ENCODE data around the gene SMIM33. TPM values are rescaled to one million over a fixed set of nuclear protein-coding genes. Genes with fewer than 3 reads are reported as not detected.

SMIM33 gene
- total and polyA plus RNA-seq, 10 of the 15 experiments (the other 5 are each of a cell fraction or from before 2014, with no cell fraction given) = 0.03 to 0.25 (median 0.07) TPM; not detected in 4

DNA sequence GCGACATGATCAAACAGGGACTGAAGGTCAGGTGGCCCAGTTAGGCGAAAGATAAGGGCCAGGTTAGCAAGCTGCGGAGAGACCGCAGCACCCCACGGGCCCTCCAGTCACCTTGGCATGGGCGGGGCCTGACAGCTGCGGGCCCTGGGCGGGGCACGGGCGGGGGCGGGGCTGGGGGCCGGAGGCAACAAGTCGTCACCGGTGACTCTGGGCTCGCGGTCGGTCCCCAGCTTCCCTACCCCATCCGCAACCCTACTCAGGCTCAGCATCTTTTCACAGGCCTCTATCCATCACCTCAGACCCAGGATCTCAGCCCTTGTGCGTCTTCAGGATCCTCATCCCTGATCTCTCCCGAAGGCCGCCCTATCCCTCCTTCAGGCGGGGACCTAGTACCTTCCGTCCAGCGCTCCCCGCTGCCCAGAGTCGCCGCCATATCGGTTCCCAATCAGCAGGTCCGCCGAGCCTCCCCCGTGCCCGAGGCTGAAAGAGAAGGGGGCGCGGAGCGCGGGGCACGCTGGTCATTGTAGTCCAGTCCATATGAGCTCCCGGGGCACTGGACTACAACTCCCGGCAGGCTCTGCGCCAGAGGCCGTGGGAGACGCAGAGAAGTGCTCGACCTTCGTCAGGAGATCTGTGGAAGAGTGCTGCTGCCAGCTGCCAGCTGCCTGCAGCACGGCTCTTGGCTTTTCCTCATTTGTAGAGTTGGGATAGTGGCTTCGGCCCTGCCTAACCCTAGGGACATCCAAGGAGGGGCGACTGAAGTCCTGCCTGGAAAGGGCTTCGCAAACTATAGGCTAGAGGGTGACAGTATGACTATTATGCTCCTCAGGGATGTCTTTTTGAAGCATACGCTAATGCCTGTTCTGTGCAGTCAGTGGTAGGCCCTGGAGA lies 31.5 kb upstream of the SMIM33 start, which contains the start of gene DNAJC18 (continued):
- TF ChIP-seq, protein P1, sequence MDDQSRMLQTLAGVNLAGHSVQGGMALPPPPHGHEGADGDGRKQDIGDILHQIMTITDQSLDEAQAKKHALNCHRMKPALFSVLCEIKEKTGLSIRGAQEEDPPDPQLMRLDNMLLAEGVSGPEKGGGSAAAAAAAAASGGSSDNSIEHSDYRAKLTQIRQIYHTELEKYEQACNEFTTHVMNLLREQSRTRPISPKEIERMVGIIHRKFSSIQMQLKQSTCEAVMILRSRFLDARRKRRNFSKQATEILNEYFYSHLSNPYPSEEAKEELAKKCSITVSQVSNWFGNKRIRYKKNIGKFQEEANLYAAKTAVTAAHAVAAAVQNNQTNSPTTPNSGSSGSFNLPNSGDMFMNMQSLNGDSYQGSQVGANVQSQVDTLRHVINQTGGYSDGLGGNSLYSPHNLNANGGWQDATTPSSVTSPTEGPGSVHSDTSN (IDR thresholded peaks at IDR 0.05; ENCODE audit: insufficient replicate concordance, low read depth, low read length) = no peak
- TF ChIP-seq, protein P2, sequence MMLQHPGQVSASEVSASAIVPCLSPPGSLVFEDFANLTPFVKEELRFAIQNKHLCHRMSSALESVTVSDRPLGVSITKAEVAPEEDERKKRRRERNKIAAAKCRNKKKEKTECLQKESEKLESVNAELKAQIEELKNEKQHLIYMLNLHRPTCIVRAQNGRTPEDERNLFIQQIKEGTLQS (IDR thresholded peaks at IDR 0.05; ENCODE audit: borderline replicate concordance, extremely low read depth, low read depth, low read length) = no peak
- peak; percentile 39; the same call in 1 of the 2 replicates for TF ChIP-seq SREBF1 (IDR thresholded peaks at IDR 0.05; ENCODE audit: low read length)
- peak; percentile 76 for TF ChIP-seq CREB1 (IDR thresholded peaks at IDR 0.05; ENCODE audit: low read depth)
- no peak for TF ChIP-seq FOXM1 (IDR thresholded peaks at IDR 0.05; ENCODE audit: low read depth, low read length)
- TF ChIP-seq ZNF207 (IDR thresholded peaks at IDR 0.05; ENCODE audit: borderline replicate concordance) = peak; percentile 92
- 0 out of 2 replicates have a peak, but pooled peaks have one; percentile 30 for TF ChIP-seq CHD2 (IDR thresholded peaks at IDR 0.05; ENCODE audit: borderline replicate concordance, low read depth, low read length)
- no peak for TF ChIP-seq SREBF2 (IDR thresholded peaks at IDR 0.05; ENCODE audit: low read length)
- TF ChIP-seq RELA (IDR thresholded peaks at IDR 0.05; ENCODE audit: borderline replicate concordance, partially characterized antibody) = peak; percentile 57
- TF ChIP-seq, protein P3, sequence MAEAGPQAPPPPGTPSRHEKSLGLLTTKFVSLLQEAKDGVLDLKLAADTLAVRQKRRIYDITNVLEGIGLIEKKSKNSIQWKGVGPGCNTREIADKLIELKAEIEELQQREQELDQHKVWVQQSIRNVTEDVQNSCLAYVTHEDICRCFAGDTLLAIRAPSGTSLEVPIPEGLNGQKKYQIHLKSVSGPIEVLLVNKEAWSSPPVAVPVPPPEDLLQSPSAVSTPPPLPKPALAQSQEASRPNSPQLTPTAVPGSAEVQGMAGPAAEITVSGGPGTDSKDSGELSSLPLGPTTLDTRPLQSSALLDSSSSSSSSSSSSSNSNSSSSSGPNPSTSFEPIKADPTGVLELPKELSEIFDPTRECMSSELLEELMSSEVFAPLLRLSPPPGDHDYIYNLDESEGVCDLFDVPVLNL (IDR thresholded peaks at IDR 0.05; ENCODE audit: low read depth, low read length) = no peak
- no peak for TF ChIP-seq EP300 (IDR thresholded peaks at IDR 0.05; ENCODE audit: borderline replicate concordance in 1 of 2, control insufficient read depth in 1 of 2, low read depth in 2 of 2, low read length in 2 of 2)
- no peak for TF ChIP-seq SMAD1 (IDR thresholded peaks at IDR 0.05; ENCODE audit: low read depth, partially characterized antibody)
- TF ChIP-seq ZNF217 (IDR thresholded peaks at IDR 0.05) = no peak
- TF ChIP-seq ASH2L (IDR thresholded peaks at IDR 0.05; ENCODE audit: borderline replicate concordance, low read depth) = no peak
- peak; percentile 84 for TF ChIP-seq CREM (IDR thresholded peaks at IDR 0.05; ENCODE audit: low read depth)
- peak; percentile 81 for TF ChIP-seq NBN (IDR thresholded peaks at IDR 0.05)
- TF ChIP-seq POLR2A (IDR thresholded peaks at IDR 0.05; ENCODE audit: low read depth, low read length) = peak; percentile 74
- TF ChIP-seq RUNX3 (IDR thresholded peaks at IDR 0.05; ENCODE audit: low read length) = no peak; the same call in none of the 2 replicates
- TF ChIP-seq, protein P4, sequence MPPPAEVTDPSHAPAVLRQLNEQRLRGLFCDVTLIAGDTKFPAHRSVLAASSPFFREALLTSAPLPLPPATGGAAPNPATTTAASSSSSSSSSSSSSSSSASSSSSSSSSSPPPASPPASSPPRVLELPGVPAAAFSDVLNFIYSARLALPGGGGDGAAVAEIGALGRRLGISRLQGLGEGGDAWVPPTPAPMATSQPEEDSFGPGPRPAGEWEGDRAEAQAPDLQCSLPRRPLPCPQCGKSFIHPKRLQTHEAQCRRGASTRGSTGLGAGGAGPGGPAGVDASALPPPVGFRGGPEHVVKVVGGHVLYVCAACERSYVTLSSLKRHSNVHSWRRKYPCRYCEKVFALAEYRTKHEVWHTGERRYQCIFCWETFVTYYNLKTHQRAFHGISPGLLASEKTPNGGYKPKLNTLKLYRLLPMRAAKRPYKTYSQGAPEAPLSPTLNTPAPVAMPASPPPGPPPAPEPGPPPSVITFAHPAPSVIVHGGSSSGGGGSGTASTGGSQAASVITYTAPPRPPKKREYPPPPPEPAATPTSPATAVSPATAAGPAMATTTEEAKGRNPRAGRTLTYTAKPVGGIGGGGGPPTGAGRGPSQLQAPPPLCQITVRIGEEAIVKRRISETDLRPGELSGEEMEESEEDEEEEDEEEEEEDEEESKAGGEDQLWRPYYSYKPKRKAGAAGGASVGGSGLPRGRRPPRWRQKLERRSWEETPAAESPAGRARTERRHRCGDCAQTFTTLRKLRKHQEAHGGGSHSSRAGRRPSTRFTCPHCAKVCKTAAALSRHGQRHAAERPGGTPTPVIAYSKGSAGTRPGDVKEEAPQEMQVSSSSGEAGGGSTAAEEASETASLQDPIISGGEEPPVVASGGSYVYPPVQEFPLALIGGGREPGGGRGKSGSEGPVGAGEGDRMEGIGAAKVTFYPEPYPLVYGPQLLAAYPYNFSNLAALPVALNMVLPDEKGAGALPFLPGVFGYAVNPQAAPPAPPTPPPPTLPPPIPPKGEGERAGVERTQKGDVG (CRISPR knock-in tag; IDR thresholded peaks at IDR 0.05) = no peak
- no peak for TF ChIP-seq NR2C2 (IDR thresholded peaks at IDR 0.05; ENCODE audit: borderline replicate concordance, control insufficient read depth, insufficient read length, low read depth)
- TF ChIP-seq MTA2 (IDR thresholded peaks at IDR 0.05; ENCODE audit: low read depth) = no peak
- no peak for TF ChIP-seq CHD4 (IDR thresholded peaks at IDR 0.05)
- no peak for TF ChIP-seq CEBPB (IDR thresholded peaks at IDR 0.05; ENCODE audit: borderline replicate concordance in 1 of 2, low read depth in 2 of 2, low read length in 2 of 2)
- TF ChIP-seq ZSCAN29 (IDR thresholded peaks at IDR 0.05) = no peak
- TF ChIP-seq NFIC (IDR thresholded peaks at IDR 0.05; ENCODE audit: low read depth, low read length) = no peak

Data from GM12878 (cell line).